ENCODE results near the gene IGF2BP3.
"Not testable (repeated sequence)": the region's sequence is repeated elsewhere in the genome, so short reads cannot be mapped to it uniquely, and the experiment has no call there.

The IGF2BP3 gene

GRCh38 chr7:23422384-23422783 lies 47.9 kb downstream of the IGF2BP3 start:
- no peak for DNase-seq (ENCODE audit: low spot score)

GRCh38 chr7:23419845-23420244 lies 50.4 kb downstream of the IGF2BP3 start:
- DNase-seq (ENCODE audit: low spot score): no peak

- DNase-seq (ENCODE audit: low spot score): no peak
Observed at GRCh38 chr7:23419160-23419559, 51.1 kb downstream of the IGF2BP3 start.

- no peak for DNase-seq (ENCODE audit: low spot score)
Observed at GRCh38 chr7:23418046-23418445, 52.2 kb downstream of the IGF2BP3 start.

GRCh38 chr7:23415198-23415597 lies 55.1 kb downstream of the IGF2BP3 start:
- no peak for DNase-seq (ENCODE audit: low spot score)

- DNase-seq (ENCODE audit: low spot score): no peak
Observed at GRCh38 chr7:23410446-23411183, 59.7 kb downstream of the IGF2BP3 start.

- DNase-seq (ENCODE audit: low spot score): not testable (repeated sequence)
Observed at GRCh38 chr7:23406564-23406963, 63.7 kb downstream of the IGF2BP3 start.

- DNase-seq (ENCODE audit: low spot score): no peak
Observed at GRCh38 chr7:23405240-23405618, 65.1 kb downstream of the IGF2BP3 start.

GRCh38 chr7:23404546-23405239 lies 65.6 kb downstream of the IGF2BP3 start:
- DNase-seq (ENCODE audit: low spot score): peak; percentile 20

- DNase-seq (ENCODE audit: low spot score): no peak
Observed at GRCh38 chr7:23403970-23404369, 66.3 kb downstream of the IGF2BP3 start.

- not testable (repeated sequence) for DNase-seq (ENCODE audit: low spot score)
Observed at GRCh38 chr7:23398090-23398489, 72.2 kb downstream of the IGF2BP3 start.

- no peak for DNase-seq (ENCODE audit: low spot score)
Observed at GRCh38 chr7:23397241-23397640, 73.0 kb downstream of the IGF2BP3 start.

GRCh38 chr7:23396222-23397015 lies 73.9 kb downstream of the IGF2BP3 start:
- no peak for DNase-seq (ENCODE audit: low spot score)

GRCh38 chr7:23394488-23395171 lies 75.7 kb downstream of the IGF2BP3 start:
- no peak for DNase-seq (ENCODE audit: low spot score)

- DNase-seq (ENCODE audit: low spot score): no peak
Observed at GRCh38 chr7:23393636-23394035, 76.7 kb downstream of the IGF2BP3 start.

- DNase-seq (ENCODE audit: low spot score): no peak
Observed at GRCh38 chr7:23389701-23390100, 80.6 kb downstream of the IGF2BP3 start.

- DNase-seq (ENCODE audit: low spot score): no peak
Observed at GRCh38 chr7:23387583-23387982, 82.7 kb downstream of the IGF2BP3 start.

GRCh38 chr7:23385140-23385539 lies 85.2 kb downstream of the IGF2BP3 start:
- DNase-seq (ENCODE audit: low spot score): no peak

- DNase-seq (ENCODE audit: low spot score): no peak
Observed at GRCh38 chr7:23383225-23383624, 87.1 kb downstream of the IGF2BP3 start.

- no peak for DNase-seq (ENCODE audit: low spot score)
Observed at GRCh38 chr7:23380961-23381360, 89.3 kb downstream of the IGF2BP3 start.

- DNase-seq (ENCODE audit: low spot score): no peak
Observed at GRCh38 chr7:23380556-23380955, 89.7 kb downstream of the IGF2BP3 start.

- no peak for DNase-seq (ENCODE audit: low spot score)
Observed at GRCh38 chr7:23378996-23379395, 91.3 kb downstream of the IGF2BP3 start.
